Mesenteric fat pad (tissue), 1 donor: ENCODE data around the gene GPR26. TPM values are rescaled to one million over a fixed set of nuclear protein-coding genes. Genes with fewer than 3 reads are reported as not detected.

ENCODE experiments used
- total RNA-seq: library from RNA; stranded (reverse); fragmentation: NEBNext Ultra II Directional; extraction: Animal tissue kit (Norgen Biotek cat#: 25700); gene quantifications from one replicate; pipeline ENCODE4 v1.2.1, GENCODE V29; 2021
- donor health status: DM: yes; HTN: yes; CAD: no.

GPR26 gene
- total RNA-seq, 1 donor from 2014 or later = not detected

Other genes starting within 250 kb of the GPR26 start
- gene CPXM2, start 225.5 kb downstream of the GPR26 start, total RNA-seq = 17.9 TPM